Urothelium cell line (cell line): ENCODE results near the gene RPTOR.

Experiments used
- DNase-seq: peaks from one replicate; pipeline ENCODE4 v3.0.0; 2011; ENCODE audit warnings: low spot score, mixed read lengths
- FAIRE-seq: peaks from 2 replicates; lab custom pipeline; 2011; peaks lifted over from hg19 to GRCh38; lab: Jason Lieb, UNC

Gene RPTOR

GRCh38 chr17:80881306-80881705, 336.7 kb downstream of the RPTOR start:
- FAIRE-seq = no peak

GRCh38 chr17:80882323-80882722, 337.7 kb downstream of the RPTOR start:
- FAIRE-seq (no peak), DNase-seq (no peak)

More at GRCh38 chr17:80881306-80881705, 336.7 kb downstream of the RPTOR start:
- DNase-seq = no peak

GRCh38 chr17:80882926-80883685, 338.5 kb downstream of the RPTOR start:
- FAIRE-seq = no peak
- DNase-seq = no peak

GRCh38 chr17:80883831-80884735, 339.4 kb downstream of the RPTOR start:
- no peak for DNase-seq
- peak; percentile 74 for FAIRE-seq

- DNase-seq = no peak
- no peak for FAIRE-seq
Observed at GRCh38 chr17:80884811-80885210, 340.2 kb downstream of the RPTOR start.

- FAIRE-seq (no peak), DNase-seq (no peak)
Observed at GRCh38 chr17:80885947-80886582, 341.4 kb downstream of the RPTOR start.

- no peak for DNase-seq
Observed at GRCh38 chr17:80886641-80887573, 342.3 kb downstream of the RPTOR start.

GRCh38 chr17:80887639-80888175, 343.1 kb downstream of the RPTOR start:
- FAIRE-seq = no peak

More at GRCh38 chr17:80886641-80887573, 342.3 kb downstream of the RPTOR start:
- FAIRE-seq = peak; percentile 44

GRCh38 chr17:80888276-80889160, 343.9 kb downstream of the RPTOR start:
- DNase-seq = no peak
- peak; percentile 58 for FAIRE-seq

More at GRCh38 chr17:80887639-80888175, 343.1 kb downstream of the RPTOR start:
- no peak for DNase-seq

- DNase-seq (no peak), FAIRE-seq (no peak)
Observed at GRCh38 chr17:80889231-80890195, 344.9 kb downstream of the RPTOR start.

- FAIRE-seq = peak; percentile 13
- DNase-seq = no peak
Observed at GRCh38 chr17:80890196-80890920, 345.7 kb downstream of the RPTOR start.

- FAIRE-seq (no peak), DNase-seq (no peak)
Observed at GRCh38 chr17:80890921-80891396, 346.3 kb downstream of the RPTOR start.

GRCh38 chr17:80891397-80892018, 346.9 kb downstream of the RPTOR start:
- peak; percentile 92 for DNase-seq
- no peak for FAIRE-seq

- FAIRE-seq = no peak
- DNase-seq = peak; percentile 96
Observed at GRCh38 chr17:80892019-80892855, 347.6 kb downstream of the RPTOR start.

GRCh38 chr17:80892900-80893603, 348.4 kb downstream of the RPTOR start:
- FAIRE-seq (peak; percentile 99), DNase-seq (peak; percentile 97)
